Esophagus squamous epithelium (tissue), 5 donors: ENCODE results near the gene STX1B. TPM values are rescaled to one million over a fixed set of nuclear protein-coding genes. Genes with fewer than 3 reads are reported as not detected.

ENCODE experiments used
- DNase-seq: peaks from one replicate; lab custom pipeline; 2025; lab: John Stamatoyannopoulos, UW
- H3K27ac ChIP-seq, 4 donors: fragments of 200-600 bp; sonication (generic); one replicate each; pipeline ENCODE4 v1.5.1; 2016 to 2019; ENCODE audit warnings: mild to moderate bottlenecking in 1 of 4
- H3K27me3 ChIP-seq, 4 donors: fragments of 200-600 bp; sonication (generic); 1 replicate in 3 of 4; 2 replicates in 1 of 4; pipeline versions ENCODE4 v1.5.1 to v1.6.0; 2017 to 2021; ENCODE audit warnings: antibody characterized with exemption in 1 of 4
- H3K36me3 ChIP-seq, 3 donors: fragments of 200-600 bp; sonication (generic); one replicate each; pipeline ENCODE4 v1.5.1; 2016 to 2019
- H3K4me1 ChIP-seq, 3 donors: fragments of 200-600 bp; sonication (generic); one replicate each; pipeline ENCODE4 v1.5.1; 2017 to 2019
- H3K4me3 ChIP-seq, 4 donors: fragments of 200-600 bp; sonication (generic); 1 replicate in 3 of 4; 2 replicates in 1 of 4; pipeline ENCODE4 v1.5.1; 2016 to 2019; ENCODE audit warnings: mild to moderate bottlenecking in 2 of 4, moderate library complexity in 1 of 4
- H3K9me3 ChIP-seq, 3 donors: fragments of 200-600 bp; sonication (generic); one replicate each; pipeline ENCODE4 v1.5.1; 2016 to 2019
- CTCF ChIP-seq, 6 experiments: fragments of 450-650 bp in 4 of 6; fragments of 200-600 bp in 2 of 6; sonication (generic) in 2 of 6; IDR thresholded peaks; one replicate each; pipeline ENCODE4 v1.5.1; 2016 to 2019; ENCODE audit warnings: antibody characterized with exemption in 6 of 6, mild to moderate bottlenecking in 4 of 6, moderate library complexity in 4 of 6
- POLR2A ChIP-seq, 4 donors: fragments of 450-650 bp; IDR thresholded peaks; one replicate each; pipeline ENCODE4 v1.6.1; 2017; ENCODE audit warnings: antibody characterized with exemption in 4 of 4, mild to moderate bottlenecking in 4 of 4, moderate library complexity in 3 of 4
- WGBS, 2 donors: methylation state at CpG; one replicate each; pipeline ENCODE4 v1.1.5; 2018; 5-methylcytosine and 5-hydroxymethylcytosine counted together
- intact Hi-C: fragments of 100-400 bp; cut with DNase I; formaldehyde crosslinking; loops from one replicate; pipeline ENCODE4 v1.15.0; 2022
- total RNA-seq, 4 donors: library from RNA; depleted of rRNA; stranded (reverse); fragments of >200 nt; gene quantifications; one replicate each; pipeline ENCODE4 v1.1.0, GENCODE V29; 2016
- donor health status: DM: yes; HTN: yes; CAD: no.

STX1B gene
- total RNA-seq, 4 donors from 2014 or later, result 0.06 to 1.5 (median 0.20) TPM

GRCh38 chr16:30991052-30991451 lies 19.4 kb downstream of the STX1B start:
- intact Hi-C loops, result no loop called here
- peaks cover 0 to 3% (median under 1%) of the 10 kb centered on the region in 3 donors for H3K4me1 ChIP-seq
- H3K27me3 ChIP-seq, result no peaks in the 10 kb centered on the region
- H3K27ac ChIP-seq, result no peak overlapping the region
- no peak overlapping the region for H3K4me3 ChIP-seq
- WGBS, 2 donors, result 17% methylated on average over 1 of the region's 8 CpGs; no CpG with 5 or more reads in 1 of the 2 donors
- H3K36me3 ChIP-seq, result peaks cover 0 to 16% (median 0%) of the 10 kb centered on the region in 3 donors
- TF ChIP-seq POLR2A (IDR thresholded peaks at IDR 0.05), result no peak
- no peak for TF ChIP-seq CTCF (IDR thresholded peaks at IDR 0.05)
- no peaks in the 10 kb centered on the region for H3K9me3 ChIP-seq
- no peak for DNase-seq

GRCh38 chr16:30990105-30990504 lies 20.3 kb downstream of the STX1B start:
- TF ChIP-seq CTCF (IDR thresholded peaks at IDR 0.05) (no peak), POLR2A (IDR thresholded peaks at IDR 0.05) (no peak)
- 77% methylated on average over 4 of the region's 12 CpGs; no CpG with 5 or more reads in 1 of the 2 donors for WGBS, 2 donors
- no peak for DNase-seq
- Histone ChIP-seq H3K27me3 (no peaks in the 10 kb centered on the region), H3K27ac (no peak overlapping the region), H3K4me1 (peaks cover 7 to 11% (median 7%) of the 10 kb centered on the region in 3 donors), H3K9me3 (no peaks in the 10 kb centered on the region), H3K36me3 (peaks cover 0 to 16% (median 0%) of the 10 kb centered on the region in 3 donors), H3K4me3 (no peak overlapping the region)
- intact Hi-C loops, result no loop called here

- intact Hi-C loops, result loop anchor here (5.0 kb wide), 2 partner anchors 153 to 453 kb away; partner anchors contain the start of gene ZNF843
- H3K4me3 ChIP-seq, result no peak overlapping the region
- DNase-seq, result no peak
- whole genome bisulfite sequencing, 2 donors, result 72 to 85% methylated on average over 14 to 18 of the region's 23 CpGs
- no peaks in the 10 kb centered on the region for H3K27me3 ChIP-seq
- peaks cover 7 to 17% (median 8%) of the 10 kb centered on the region in 3 donors for H3K4me1 ChIP-seq
- peaks cover 0 to 18% (median 0%) of the 10 kb centered on the region in 3 donors for H3K36me3 ChIP-seq
- no peak overlapping the region for H3K27ac ChIP-seq
- H3K9me3 ChIP-seq, result no peaks in the 10 kb centered on the region
- TF ChIP-seq CTCF (IDR thresholded peaks at IDR 0.05) (no peak), POLR2A (IDR thresholded peaks at IDR 0.05) (no peak)
Measured at GRCh38 chr16:30989469-30990047, 20.9 kb downstream of the STX1B start.

GRCh38 chr16:30987581-30988190 lies 22.8 kb downstream of the STX1B start:
- TF ChIP-seq CTCF (IDR thresholded peaks at IDR 0.05) (no peak), POLR2A (IDR thresholded peaks at IDR 0.05) (no peak)
- H3K4me3 ChIP-seq, result no peak overlapping the region
- peaks cover 7 to 20% (median 8%) of the 10 kb centered on the region in 3 donors for H3K4me1 ChIP-seq
- intact Hi-C loops, result loop anchor here (5.0 kb wide), 2 partner anchors 155 to 455 kb away; partner anchors contain the start of gene ZNF843
- DNase-seq, result no peak
- H3K36me3 ChIP-seq, result peaks cover 0 to 37% (median 6%) of the 10 kb centered on the region in 3 donors
- H3K27ac ChIP-seq, result no peak overlapping the region
- WGBS, 2 donors, result 75 to 87% methylated on average over 2 to 13 of the region's 30 CpGs
- H3K9me3 ChIP-seq, result no peaks in the 10 kb centered on the region
- H3K27me3 ChIP-seq, result no peaks in the 10 kb centered on the region
